HFFc6 (cell line): ENCODE measurements around the gene STAU1. TPM values are rescaled to one million over a fixed set of nuclear protein-coding genes. Genes with fewer than 3 reads are reported as not detected.
"Not testable (repeated sequence)": the region's sequence is repeated elsewhere in the genome, so short reads cannot be mapped to it uniquely, and the experiment has no call there.

Experiments
- DNase-seq: peaks from one replicate; pipeline ENCODE4 v3.0.0-alpha.2; 2018
- H3K27ac Mint-ChIP-seq: 2 replicates; pipeline ENCODE4 v1.8.0; 2020; ENCODE audit warnings: mild to moderate bottlenecking, mixed read lengths
- H3K27me3 Mint-ChIP-seq: 2 replicates; pipeline ENCODE4 v1.8.0; 2021; ENCODE audit warnings: mild to moderate bottlenecking, moderate library complexity, mixed read lengths; ENCODE audit not compliant: insufficient read depth
- H3K36me3 Mint-ChIP-seq: 2 replicates; pipeline ENCODE4 v1.8.0; 2021; ENCODE audit warnings: low read depth, mixed read lengths
- H3K4me1 Mint-ChIP-seq: 2 replicates; pipeline ENCODE4 v1.8.0; 2020; ENCODE audit warnings: low read depth, mixed read lengths
- H3K4me3 Mint-ChIP-seq: 2 replicates; pipeline ENCODE4 v1.8.0; 2020; ENCODE audit warnings: mild to moderate bottlenecking, moderate library complexity, mixed read lengths
- H3K9me3 Mint-ChIP-seq: 2 replicates; pipeline ENCODE4 v1.8.0; 2020; ENCODE audit warnings: mild to moderate bottlenecking, mixed read lengths
- CTCF ChIP-seq: fragments of 200-600 bp; sonication (generic); IDR thresholded peaks from 2 replicates; pipeline ENCODE4 v1.5.0; 2021; ENCODE audit warnings: antibody characterized with exemption, mild to moderate bottlenecking
- total RNA-seq, 6 experiments: library from RNA; stranded (reverse); fragmentation: NEBNext Ultra II Directional; extraction: Animal tissue kit (Norgen Biotek cat#: 25700); gene quantifications; 2 replicates in 1 of 6; 3 replicates in 5 of 6; pipeline ENCODE4 v1.2.3, GENCODE V29; 2021

The STAU1 gene
- total RNA-seq, 6 experiments from 2014 or later = 85.6 to 95.4 (median 87.9) TPM

GRCh38 chr20:49225896-49226295 is 37.8 kb upstream of the STAU1 start:
- H3K27ac Mint-ChIP-seq = no peak overlapping the region; the same call in 1 of the 2 replicates
- no peak for DNase-seq
- H3K27me3 Mint-ChIP-seq = no peaks in the 10 kb centered on the region; the same call in 1 of the 2 replicates
- TF ChIP-seq CTCF = peak; percentile 16; the same call in 1 of the 2 replicates
- peaks cover 18% of the 10 kb centered on the region for H3K36me3 Mint-ChIP-seq
- H3K4me3 Mint-ChIP-seq = no peak overlapping the region
- H3K4me1 Mint-ChIP-seq = peaks cover 8% of the 10 kb centered on the region
- H3K9me3 Mint-ChIP-seq = no peaks in the 10 kb centered on the region

GRCh38 chr20:49219924-49220831 is 32.0 kb upstream of the STAU1 start:
- H3K4me1 Mint-ChIP-seq = peaks cover 28% of the 10 kb centered on the region
- no peak for TF ChIP-seq CTCF
- H3K27ac Mint-ChIP-seq = peak overlapping the region; percentile 89
- peaks cover 19% of the 10 kb centered on the region for H3K36me3 Mint-ChIP-seq
- H3K27me3 Mint-ChIP-seq = no peaks in the 10 kb centered on the region; the same call in 1 of the 2 replicates
- no peak for DNase-seq
- H3K4me3 Mint-ChIP-seq = peak overlapping the region; percentile 97
- H3K9me3 Mint-ChIP-seq = no peaks in the 10 kb centered on the region

- Mint-ChIP-seq H3K36me3 (peaks cover 15% of the 10 kb centered on the region), H3K27ac (peak within 1 kb of the TSS; percentile 89), H3K27me3 (no peaks in the 10 kb centered on the region; the same call in 1 of the 2 replicates), H3K4me3 (peak within 1 kb of the TSS; percentile 97), H3K9me3 (no peaks in the 10 kb centered on the region), H3K4me1 (peaks cover 28% of the 10 kb centered on the region)
- peak; percentile 96 for DNase-seq
- no peak for TF ChIP-seq CTCF
Measured at GRCh38 chr20:49219091-49219923, 31.2 kb upstream of the STAU1 start, which contains the start of gene DDX27. Gene DDX27 (plus strand): TSS chr20:49219416. CDS start chr20:49219449, 33 bp downstream.

- H3K36me3 Mint-ChIP-seq = peaks cover 10% of the 10 kb centered on the region; the same call in 1 of the 2 replicates
- not testable (repeated sequence) for DNase-seq, H3K9me3 Mint-ChIP-seq, H3K27me3 Mint-ChIP-seq
- peaks cover 28% of the 10 kb centered on the region for H3K4me1 Mint-ChIP-seq
- peak overlapping the region; percentile 89 for H3K27ac Mint-ChIP-seq
- peak overlapping the region; percentile 97 for H3K4me3 Mint-ChIP-seq
Measured at GRCh38 chr20:49218739-49219090, 30.6 kb upstream of the STAU1 start.

GRCh38 chr20:49216991-49217578 is 29.0 kb upstream of the STAU1 start:
- peak overlapping the region; percentile 14; the same call in 1 of the 2 replicates for H3K27ac Mint-ChIP-seq
- H3K36me3 Mint-ChIP-seq = peaks cover 10% of the 10 kb centered on the region; the same call in 1 of the 2 replicates
- DNase-seq = peak; percentile 79
- peaks cover 28% of the 10 kb centered on the region for H3K4me1 Mint-ChIP-seq
- peak overlapping the region; percentile 24; the same call in 1 of the 2 replicates for H3K4me3 Mint-ChIP-seq
- TF ChIP-seq CTCF = peak; percentile 95
- H3K9me3 Mint-ChIP-seq = no peaks in the 10 kb centered on the region
- no peaks in the 10 kb centered on the region; the same call in 1 of the 2 replicates for H3K27me3 Mint-ChIP-seq
